Measurements from ENCODE around the gene ARHGEF35. TPM values are rescaled to one million over a fixed set of nuclear protein-coding genes. Genes with fewer than 3 reads are reported as not detected.

Gene ARHGEF35
- total and polyA plus RNA-seq, 2 of the 13 experiments (the other 11 are each of a cell fraction or from before 2014, with no cell fraction given) = 0.18 TPM; not detected in 1

GRCh38 chr7:144158861-144159260, 36.8 kb downstream of the ARHGEF35 start:
- intact Hi-C loops (cut with micrococcal nuclease; ENCODE audit: unreplicated experiment) = no loop called here
- Histone ChIP-seq H3K27ac (ENCODE audit: extremely low read length, insufficient read depth, low read length) (no peak overlapping the region), H2AFZ (ENCODE audit: low read length) (no peak overlapping the region), H3K9ac (ENCODE audit: insufficient read depth, low read depth, low read length) (no peak overlapping the region), H3K36me3 (replicated peaks in 1 of 2; ENCODE audit: control insufficient read depth in 1 of 2, insufficient read depth in 2 of 2, low read length in 2 of 2) (no peaks in the 10 kb centered on the region), H3K4me1 (ENCODE audit: insufficient read depth, low read length) (no peaks in the 10 kb centered on the region), H3K9me3 (ENCODE audit: low read length) (no peaks in the 10 kb centered on the region), H3K4me2 (ENCODE audit: low read depth, low read length) (no peak overlapping the region), H3K27me3 (ENCODE audit: control insufficient read depth in 1 of 2, insufficient read depth in 2 of 2, low read length in 2 of 2) (no peaks in the 10 kb centered on the region), H3K4me3 (replicated peaks in 1 of 3; ENCODE audit: insufficient read depth in 1 of 3, low read depth in 2 of 3, low read length in 3 of 3) (no peak overlapping the region), H3K79me2 (ENCODE audit: insufficient read depth, low read length) (no peaks in the 10 kb centered on the region), H4K20me1 (ENCODE audit: insufficient read depth, low read length) (no peaks in the 10 kb centered on the region)
- BruUV-seq (replicated peaks) = no TSS peak
- FAIRE-seq = no peak
- no peak for DNase-seq (ENCODE audit: low spot score)
- 0% methylated on average over 1 of the region's 1 CpG for WGBS (ENCODE audit: low lambda C conversion rate)
- no peak for ATAC-seq
- TF ChIP-seq SUZ12 (IDR thresholded peaks at IDR 0.05; ENCODE audit: low read depth, low read length) (no peak), HNRNPK (IDR thresholded peaks at IDR 0.05; ENCODE audit: low read depth, low read length, poor library complexity, severe bottlenecking) (peak; percentile 80)
- in situ Hi-C loops (cut with HindIII; ENCODE audit: extremely low pct_ligation_motif_present, low pct_unique_long_range_greater_than_20kb) = no loop called here
- POLR2A ChIA-PET = no interaction called here
- CTCF ChIA-PET (ENCODE audit: low intra/inter-chr PET ratio, low total read pairs) = no interaction called here

- peaks cover 21% of the 10 kb centered on the region for H3K9me3 ChIP-seq (ENCODE audit: low read length)
- CTCF ChIA-PET (ENCODE audit: low intra/inter-chr PET ratio, low total read pairs) = no interaction called here
- H4K20me1 ChIP-seq (ENCODE audit: insufficient read depth, low read length) = no peaks in the 10 kb centered on the region
- BruUV-seq (replicated peaks) = no TSS peak
- POLR2A ChIA-PET = no interaction called here
- WGBS (ENCODE audit: low lambda C conversion rate) = 0% methylated on average over 2 of the region's 2 CpGs
- no peaks in the 10 kb centered on the region for H3K4me1 ChIP-seq (ENCODE audit: insufficient read depth, low read length)
- no peaks in the 10 kb centered on the region for H3K36me3 ChIP-seq (replicated peaks in 1 of 2; ENCODE audit: control insufficient read depth in 1 of 2, insufficient read depth in 2 of 2, low read length in 2 of 2)
- H3K79me2 ChIP-seq (ENCODE audit: insufficient read depth, low read length) = no peaks in the 10 kb centered on the region
- no peaks in the 10 kb centered on the region for H3K27me3 ChIP-seq (ENCODE audit: control insufficient read depth in 1 of 2, insufficient read depth in 2 of 2, low read length in 2 of 2)
- in situ Hi-C loops (cut with HindIII; ENCODE audit: extremely low pct_ligation_motif_present, low pct_unique_long_range_greater_than_20kb) (no loop called here), intact Hi-C loops (cut with micrococcal nuclease; ENCODE audit: unreplicated experiment) (no loop called here)
- H3K4me2 ChIP-seq (ENCODE audit: low read depth, low read length) = no peak overlapping the region
- H3K4me3 ChIP-seq (replicated peaks in 1 of 3; ENCODE audit: insufficient read depth in 1 of 3, low read depth in 2 of 3, low read length in 3 of 3) = no peak overlapping the region
- no peak overlapping the region for H3K27ac ChIP-seq (ENCODE audit: extremely low read length, insufficient read depth, low read length)
- DNase-seq (ENCODE audit: low spot score) (no peak), FAIRE-seq (no peak), ATAC-seq (no peak)
- no peak overlapping the region for H2AFZ ChIP-seq (ENCODE audit: low read length)
- no peak overlapping the region for H3K9ac ChIP-seq (ENCODE audit: insufficient read depth, low read depth, low read length)
- TF ChIP-seq RFXAP (CRISPR knock-in tag; IDR thresholded peaks at IDR 0.05; ENCODE audit: borderline replicate concordance) = no peak
- TF ChIP-seq MTF1 (CRISPR knock-in tag; IDR thresholded peaks at IDR 0.05) = no peak
- no peak for TF ChIP-seq PCBP2 (optimal IDR thresholded peaks at IDR 0.05; ENCODE audit: low read depth, low read length, poor library complexity, severe bottlenecking)
- no peak for TF ChIP-seq ZBTB21 (CRISPR knock-in tag; IDR thresholded peaks at IDR 0.05)
- no peak for TF ChIP-seq ZKSCAN1 (IDR thresholded peaks at IDR 0.05; ENCODE audit: low read length)
- TF ChIP-seq NR2F2 (IDR thresholded peaks at IDR 0.05; ENCODE audit: borderline replicate concordance, low read depth) = no peak
- no peak for TF ChIP-seq ZNF160 (CRISPR knock-in tag; IDR thresholded peaks at IDR 0.05)
- TF ChIP-seq TEAD3 (CRISPR knock-in tag; optimal IDR thresholded peaks at IDR 0.05; ENCODE audit: borderline replicate concordance) = no peak
- no peak for TF ChIP-seq RFX3 (CRISPR knock-in tag; IDR thresholded peaks at IDR 0.05)
- no peak for TF ChIP-seq MNT (IDR thresholded peaks at IDR 0.05)
- TF ChIP-seq GATAD2A (CRISPR knock-in tag; IDR thresholded peaks at IDR 0.05) = no peak
- no peak for TF ChIP-seq ATRX (CRISPR knock-in tag; IDR thresholded peaks at IDR 0.05; ENCODE audit: borderline replicate concordance)
- no peak for TF ChIP-seq ZSCAN20 (CRISPR knock-in tag; IDR thresholded peaks at IDR 0.05; ENCODE audit: borderline replicate concordance)
- no peak for TF ChIP-seq ZSCAN9 (CRISPR knock-in tag; IDR thresholded peaks at IDR 0.05; ENCODE audit: borderline replicate concordance)
- TF ChIP-seq MYC (CRISPR knock-in tag; IDR thresholded peaks at IDR 0.05; ENCODE audit: borderline replicate concordance) = no peak
- TF ChIP-seq ZNF329 (CRISPR knock-in tag; IDR thresholded peaks at IDR 0.05; ENCODE audit: low read depth) = no peak
- TF ChIP-seq MTA1 (CRISPR knock-in tag; IDR thresholded peaks at IDR 0.05; ENCODE audit: borderline replicate concordance) = no peak
These were observed 47.3 kb downstream of the ARHGEF35 start for GRCh38 chr7:144148224-144148827.
